HG02798 (cell line): ENCODE data around the gene CXorf38.
"Not testable (repeated sequence)": the region's sequence is repeated elsewhere in the genome, so short reads cannot be mapped to it uniquely, and the experiment has no call there.

ENCODE experiments used
- ATAC-seq: cut with Tn5 transposase; IDR thresholded peaks from one replicate; pipeline ENCODE4 v1.9.1; 2021; ENCODE audit warnings: mild to moderate bottlenecking; ENCODE audit not compliant: unreplicated experiment, poor library complexity

Gene CXorf38

DNA sequence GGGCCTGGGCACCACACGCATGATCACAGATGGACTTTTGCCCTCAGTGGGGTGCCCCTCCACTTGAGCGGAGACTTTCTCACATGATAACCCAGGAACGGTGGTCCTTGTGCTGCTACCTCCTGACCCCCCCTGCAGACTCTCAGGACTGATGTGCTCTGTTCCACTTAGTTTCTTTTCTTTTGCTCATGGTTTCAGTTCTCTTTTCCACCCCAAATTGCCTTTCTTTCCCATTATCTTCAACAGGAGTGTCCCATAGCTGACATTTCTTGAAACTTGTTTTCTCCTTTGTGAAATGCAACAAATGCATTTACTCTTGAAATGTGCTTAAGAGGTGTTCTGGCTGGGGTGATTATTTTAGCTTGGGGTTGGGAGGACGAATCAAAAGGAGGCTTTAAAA, 15.2 kb downstream of the CXorf38 start:
- ATAC-seq, result no peak

DNA sequence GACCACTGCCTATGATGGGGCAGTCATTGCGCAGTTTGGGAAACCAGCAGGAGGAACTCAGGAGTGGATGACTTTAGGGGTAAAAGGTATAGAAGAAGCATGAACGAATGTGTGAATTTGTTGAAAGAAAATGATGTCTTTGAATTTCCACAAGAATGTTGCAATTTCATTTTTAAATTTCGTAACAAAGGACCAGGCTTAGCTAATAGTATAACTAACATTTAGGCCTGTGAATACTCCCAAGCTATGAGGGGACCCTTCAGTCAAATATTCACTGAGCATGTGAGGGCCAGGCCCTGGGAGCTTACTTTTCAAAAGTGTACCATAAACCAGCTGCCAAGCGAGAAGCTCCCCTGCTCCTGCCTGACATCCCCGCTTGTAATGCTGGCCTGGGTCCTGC, 18.9 kb downstream of the CXorf38 start:
- no peak for ATAC-seq

DNA sequence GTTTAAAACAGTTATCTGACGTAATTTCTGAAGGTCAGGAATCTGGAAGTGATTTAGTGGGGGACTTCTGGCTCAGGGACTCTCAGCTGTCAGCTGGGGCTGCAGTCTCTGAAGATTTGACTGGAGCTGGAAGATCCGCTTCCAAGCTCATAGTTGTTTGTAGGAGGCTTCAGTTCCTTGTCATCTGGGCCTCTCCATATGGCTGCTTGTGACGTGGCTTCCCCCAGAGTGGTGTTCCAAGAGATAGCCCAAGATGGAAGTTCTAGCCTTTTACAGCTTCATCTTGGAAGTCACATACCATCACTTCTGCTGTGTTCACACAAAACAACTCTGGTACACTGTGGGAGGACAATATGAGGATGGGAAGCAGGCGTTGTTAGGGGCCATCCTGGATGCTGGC, 22.1 kb downstream of the CXorf38 start:
- ATAC-seq, result no peak

DNA sequence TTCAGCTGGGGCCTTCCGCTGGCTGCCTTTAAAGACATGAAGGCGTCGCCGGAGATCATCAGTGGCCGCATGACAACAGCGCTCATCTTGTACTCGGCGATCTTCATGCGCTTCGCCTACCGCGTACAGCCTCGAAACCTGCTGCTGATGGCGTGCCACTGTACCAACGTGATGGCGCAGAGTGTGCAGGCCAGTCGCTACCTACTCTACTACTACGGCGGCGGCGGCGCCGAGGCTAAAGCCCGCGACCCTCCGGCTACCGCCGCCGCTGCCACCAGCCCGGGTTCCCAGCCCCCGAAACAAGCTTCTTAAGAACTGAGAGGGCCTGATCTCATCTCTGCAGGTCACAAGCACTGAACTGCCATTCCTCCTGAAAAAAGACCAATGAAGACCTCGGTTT, 23.7 kb downstream of the CXorf38 start:
- ATAC-seq, result no peak

DNA sequence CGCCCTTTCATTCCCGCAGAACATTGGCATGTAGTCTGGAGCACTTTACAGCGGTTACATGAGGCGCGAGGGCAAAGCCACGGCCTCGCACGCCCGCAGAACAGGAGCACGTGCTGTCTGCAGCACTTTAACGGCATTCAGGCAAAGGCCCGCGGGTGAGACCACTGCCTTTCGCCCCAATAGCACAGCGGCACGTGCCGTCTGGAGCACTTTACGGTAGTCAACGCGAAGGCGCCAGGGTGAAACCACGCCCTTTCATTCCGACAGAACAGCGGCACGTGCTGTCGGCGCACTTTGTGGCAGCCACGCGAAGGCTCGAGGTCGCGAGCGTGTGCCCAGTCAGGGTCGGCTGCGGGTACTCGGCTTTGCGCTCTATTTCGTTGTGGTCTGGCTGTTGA, 24.2 kb downstream of the CXorf38 start, which contains the start of gene MPC1L:
TSS of gene MPC1L (plus strand) at position 290 of the 398 bp plus-strand sequence. CDS start 138 bp downstream, outside the sequence.
- ATAC-seq, result no peak

DNA sequence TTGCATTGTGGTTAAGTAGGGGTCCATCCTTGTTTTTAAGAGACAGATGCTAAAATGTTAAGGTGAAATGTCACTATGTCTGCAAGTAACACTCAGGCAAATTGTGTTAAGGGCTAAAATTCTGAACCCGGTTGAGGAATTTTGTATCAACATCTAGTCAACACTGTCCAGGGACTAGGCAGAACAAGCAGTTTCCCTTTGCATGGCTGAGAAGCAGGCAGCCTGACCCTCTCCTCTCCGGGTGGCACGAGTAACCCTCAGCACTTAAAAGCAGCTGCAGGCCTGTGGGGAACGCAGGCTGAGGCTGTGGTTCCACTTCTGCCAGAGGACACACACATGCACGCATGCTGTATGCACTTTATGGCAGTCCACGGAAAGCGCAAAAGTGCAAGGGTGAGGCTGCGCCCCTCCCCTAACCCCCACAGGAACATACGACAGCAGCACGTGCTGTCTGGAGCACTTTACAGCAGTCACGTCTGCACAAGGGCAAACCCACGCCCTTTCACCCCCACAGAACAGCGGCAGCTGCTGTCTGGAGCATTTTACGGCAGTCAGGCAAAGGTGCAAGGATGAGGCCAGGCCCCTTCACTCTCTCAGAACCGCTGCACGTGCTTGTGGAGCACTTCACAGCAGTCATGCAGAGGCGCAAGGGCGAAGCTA, 24.8 kb downstream of the CXorf38 start:
- ATAC-seq, result no peak

DNA sequence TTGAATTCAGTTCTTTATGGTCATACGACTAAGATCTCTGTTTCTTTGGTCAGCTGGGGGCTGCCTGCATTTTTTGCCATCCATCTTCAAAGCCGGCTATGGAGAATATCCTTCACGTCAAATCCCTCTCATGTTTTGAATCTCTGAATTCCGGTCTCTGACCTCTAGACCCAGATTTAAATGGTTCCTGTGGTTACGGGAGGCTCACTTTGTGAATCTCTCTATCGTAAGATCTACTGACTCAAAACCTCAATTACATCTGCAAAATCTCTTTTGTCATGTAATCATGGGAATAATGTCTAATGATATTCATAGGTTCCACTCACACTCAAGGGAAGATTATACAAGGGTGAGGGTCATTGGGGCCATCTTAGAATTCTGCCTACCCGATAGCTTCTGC, 29.8 kb downstream of the CXorf38 start:
- no peak for ATAC-seq

DNA sequence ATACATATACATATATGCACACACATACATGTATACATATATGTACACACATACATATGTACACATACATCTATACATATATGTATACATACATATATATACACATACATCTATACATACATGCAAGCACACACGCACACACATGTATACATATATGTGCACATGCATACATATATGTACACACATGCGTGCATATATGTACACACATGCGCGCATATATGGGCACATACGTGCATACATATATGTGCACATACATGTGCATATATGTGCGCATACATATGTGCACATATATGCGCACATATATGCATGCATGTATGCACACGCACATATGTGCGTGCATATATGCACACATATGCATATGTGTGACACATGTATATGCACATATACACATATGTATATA, 31.4 kb downstream of the CXorf38 start:
- ATAC-seq, result no peak

DNA sequence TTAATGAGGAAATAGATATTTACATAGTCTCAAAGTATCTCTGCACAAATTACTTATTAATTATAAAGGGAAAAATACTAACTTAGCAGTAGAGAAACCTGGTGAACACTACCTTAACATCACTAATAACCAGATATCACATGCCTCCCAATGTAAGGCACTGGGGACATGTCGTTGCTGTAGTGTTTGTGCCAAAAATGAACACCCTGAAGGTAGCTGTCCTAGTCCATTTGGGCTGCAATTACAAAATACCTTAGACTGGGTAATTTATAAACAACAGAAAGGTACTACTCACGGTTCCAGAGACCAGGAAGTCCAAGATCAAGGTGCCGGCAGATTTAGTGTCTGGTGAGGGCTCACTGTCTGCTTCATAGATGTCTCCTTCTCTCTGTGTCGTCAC, 34.9 kb downstream of the CXorf38 start:
- ATAC-seq, result no peak

DNA sequence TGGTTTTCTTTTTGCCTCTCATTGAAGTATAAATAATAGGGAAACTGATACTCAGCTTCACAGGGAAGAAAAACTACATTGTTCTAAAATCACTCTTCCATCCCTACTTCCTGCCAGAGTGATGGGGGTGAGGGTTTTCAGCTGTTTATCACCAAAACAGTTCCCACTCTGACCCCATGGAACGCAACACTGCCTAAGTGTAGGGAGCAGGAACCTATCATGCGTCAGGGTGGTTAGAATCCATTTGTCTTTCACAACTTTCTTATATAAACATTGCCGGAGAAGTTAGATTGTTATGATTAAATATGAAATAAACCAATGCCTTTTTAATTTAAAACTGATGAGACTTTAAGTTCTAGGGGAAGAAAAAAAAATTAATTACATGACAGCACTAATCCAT, 40.0 kb downstream of the CXorf38 start:
- ATAC-seq, result no peak

DNA sequence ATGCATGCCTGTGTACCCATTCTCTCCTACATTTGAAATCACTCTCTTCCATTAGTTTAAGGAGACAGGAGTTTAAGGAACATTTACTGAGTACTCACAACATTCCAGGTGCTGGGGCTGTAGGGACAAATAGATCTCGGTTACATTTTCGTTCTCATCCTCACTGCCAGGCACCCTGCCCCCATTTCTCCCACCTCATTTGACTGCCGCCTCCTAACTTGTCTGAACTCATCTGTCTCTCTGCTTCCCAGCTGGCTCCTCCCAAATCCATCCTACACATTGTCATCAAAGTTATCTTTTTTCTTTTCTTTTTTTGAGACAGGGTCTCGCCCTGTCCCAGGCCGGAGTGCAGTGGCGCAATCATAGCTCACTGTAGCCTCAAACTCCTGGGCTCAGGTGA, 43.9 kb downstream of the CXorf38 start:
- no peak for ATAC-seq

DNA sequence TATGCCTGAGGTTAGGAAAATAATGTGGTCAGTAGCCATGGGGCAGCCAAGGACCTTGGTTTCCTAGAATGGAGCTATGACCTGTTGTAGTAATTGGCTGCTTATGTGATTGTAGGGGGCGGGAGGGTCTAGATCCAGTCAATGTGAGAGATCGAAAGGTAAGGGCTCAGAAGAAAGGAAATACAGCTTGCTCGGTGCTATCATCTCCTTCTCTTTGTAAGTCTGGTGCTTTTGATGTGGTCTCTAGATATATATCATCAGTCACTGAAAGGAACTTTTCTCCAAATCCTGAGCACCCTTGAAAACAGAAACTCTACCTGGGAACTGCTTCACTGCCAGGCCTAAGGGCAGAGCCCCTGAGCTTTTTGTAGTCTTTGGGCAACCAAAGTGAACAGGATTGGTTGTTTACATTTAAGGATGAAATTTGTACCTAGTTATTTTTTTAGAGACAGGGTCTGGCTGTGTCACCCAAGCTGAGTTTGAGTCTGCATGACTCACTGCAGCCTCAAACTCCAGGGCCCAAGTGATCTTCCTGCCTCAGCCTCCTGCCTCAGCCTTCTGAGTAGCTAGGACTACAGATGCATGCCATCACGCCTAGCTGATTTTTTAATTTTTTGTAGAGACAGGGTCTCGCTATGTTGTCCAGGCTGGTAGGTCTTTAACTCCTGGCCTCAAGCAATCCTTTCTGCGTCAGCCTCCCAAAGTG, 57.6 kb downstream of the CXorf38 start:
- not testable (repeated sequence) for ATAC-seq

DNA sequence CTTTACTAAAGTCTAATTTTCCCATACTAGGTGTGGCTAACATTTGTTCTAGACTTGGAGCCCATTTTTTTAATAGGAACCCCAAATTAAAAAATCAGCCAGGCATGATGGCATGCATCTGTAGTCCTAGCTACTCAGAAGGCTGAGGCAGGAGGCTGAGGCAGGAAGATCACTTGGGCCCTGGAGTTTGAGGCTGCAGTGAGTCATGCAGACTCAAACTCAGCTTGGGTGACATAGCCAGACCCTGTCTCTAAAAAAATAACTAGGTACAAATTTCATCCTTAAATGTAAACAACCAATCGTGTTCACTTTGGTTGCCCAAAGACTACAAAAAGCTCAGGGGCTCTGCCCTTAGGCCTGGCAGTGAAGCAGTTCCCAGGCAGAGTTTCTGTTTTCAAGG, 59.7 kb downstream of the CXorf38 start:
- ATAC-seq, result not testable (repeated sequence)

DNA sequence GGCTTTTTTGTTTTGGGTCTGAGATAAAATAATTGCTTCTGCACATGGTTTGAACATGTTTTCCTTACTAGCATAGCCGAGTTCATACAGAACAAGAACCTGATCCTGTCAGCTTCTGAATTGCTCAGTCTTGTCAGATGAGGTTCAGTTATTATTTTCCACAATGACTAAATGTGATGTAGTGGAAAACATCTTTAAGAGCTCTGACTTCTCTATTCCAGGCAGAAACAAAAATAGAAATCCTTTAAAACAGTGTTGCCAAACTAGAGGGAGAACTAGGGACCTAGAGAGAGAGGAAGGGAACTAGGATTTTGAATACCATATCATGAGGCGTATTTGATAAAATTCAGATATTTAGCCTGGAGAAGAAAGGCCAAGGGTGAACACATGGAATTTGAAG, 64.5 kb downstream of the CXorf38 start:
- ATAC-seq, result no peak

DNA sequence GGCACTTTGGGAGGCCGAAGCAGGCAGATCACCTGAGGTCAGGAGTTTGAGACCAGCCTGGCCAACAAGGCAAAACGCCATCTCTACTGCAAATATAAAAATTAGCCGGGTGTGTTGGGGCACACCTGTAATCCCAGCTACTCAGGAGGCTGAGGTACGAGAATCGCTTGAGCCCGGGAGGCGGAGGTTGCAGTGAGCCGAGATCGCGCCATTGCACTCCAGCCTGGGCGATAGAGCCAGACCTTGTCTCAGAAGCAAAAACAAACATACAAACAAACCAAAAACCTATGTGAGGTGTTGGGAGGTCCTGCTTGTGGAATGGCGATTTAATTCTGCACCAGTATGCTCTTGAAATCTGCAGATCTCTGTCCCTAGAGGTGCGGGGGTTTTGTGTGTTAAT, 65.2 kb downstream of the CXorf38 start:
- ATAC-seq, result not testable (repeated sequence)

DNA sequence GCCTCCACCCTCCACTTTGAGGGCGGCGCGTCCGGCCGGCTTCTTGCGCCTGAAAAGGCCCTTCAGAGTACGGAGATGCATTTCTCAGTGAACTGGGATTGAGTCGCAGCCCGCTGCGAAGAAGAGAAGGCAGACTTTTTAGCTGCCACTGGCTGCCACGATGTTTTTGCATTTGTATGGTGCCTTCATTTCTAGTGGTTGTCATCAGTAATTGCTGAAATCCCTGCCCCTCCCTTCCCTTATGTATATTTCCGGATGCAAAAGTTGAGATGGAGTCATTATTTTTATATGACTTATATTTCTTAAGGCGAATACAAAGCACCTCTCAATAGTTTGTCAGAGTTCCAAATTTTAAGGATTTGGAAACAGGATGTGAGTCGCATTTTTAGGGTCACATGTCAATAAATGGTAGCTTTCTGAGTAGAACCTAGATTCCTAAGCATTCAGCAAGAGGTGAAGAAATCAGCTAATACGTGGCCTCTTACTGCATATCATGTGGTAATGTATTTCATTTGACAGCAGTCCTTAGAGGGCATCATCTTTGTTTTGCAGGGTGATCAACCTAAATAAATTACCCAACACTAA, 65.9 kb downstream of the CXorf38 start:
- ATAC-seq, result no peak

DNA sequence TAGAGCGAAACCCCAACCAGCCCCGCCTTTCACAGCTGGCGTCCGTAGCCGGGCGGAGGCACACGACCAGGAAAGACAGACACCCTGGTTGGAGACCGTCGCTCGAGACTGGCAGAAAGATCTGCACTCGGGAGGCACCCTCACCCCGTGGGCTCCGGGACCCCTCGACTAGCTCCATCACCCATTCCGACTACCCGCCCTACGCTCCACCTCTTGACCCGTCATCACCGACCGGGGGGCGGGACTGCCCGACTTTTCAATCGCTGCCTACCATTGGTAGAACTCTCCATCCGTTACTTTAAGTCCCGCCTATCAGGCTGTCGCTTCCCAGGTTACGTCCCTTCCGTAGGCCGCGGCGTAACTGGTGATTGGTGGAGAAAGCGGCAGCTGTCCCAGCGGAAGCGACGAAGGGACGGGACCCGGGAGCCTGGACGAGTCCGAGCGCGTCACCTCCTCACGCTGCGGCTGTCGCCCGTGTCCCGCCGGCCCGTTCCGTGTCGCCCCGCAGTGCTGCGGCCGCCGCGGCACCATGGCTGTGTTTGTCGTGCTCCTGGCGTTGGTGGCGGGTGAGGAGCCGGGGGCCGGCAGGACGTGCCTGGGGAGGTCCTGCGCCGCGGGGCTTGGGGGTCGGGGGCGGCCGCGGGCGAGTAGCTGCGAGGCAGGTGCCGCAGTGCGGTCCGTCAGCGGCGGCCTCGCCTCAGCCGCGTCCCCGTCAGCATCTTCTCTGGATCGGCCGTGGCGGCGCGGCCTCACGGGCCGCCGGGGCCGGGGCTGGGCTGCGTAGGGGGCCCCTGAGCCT, 66.6 kb downstream of the CXorf38 start, which contains the start of gene ATP6AP2:
TSS of gene ATP6AP2 (plus strand) at position 434 of the 799 bp plus-strand sequence. CDS start at position 530, 96 bp downstream.
- ATAC-seq, result peak; percentile 98

DNA sequence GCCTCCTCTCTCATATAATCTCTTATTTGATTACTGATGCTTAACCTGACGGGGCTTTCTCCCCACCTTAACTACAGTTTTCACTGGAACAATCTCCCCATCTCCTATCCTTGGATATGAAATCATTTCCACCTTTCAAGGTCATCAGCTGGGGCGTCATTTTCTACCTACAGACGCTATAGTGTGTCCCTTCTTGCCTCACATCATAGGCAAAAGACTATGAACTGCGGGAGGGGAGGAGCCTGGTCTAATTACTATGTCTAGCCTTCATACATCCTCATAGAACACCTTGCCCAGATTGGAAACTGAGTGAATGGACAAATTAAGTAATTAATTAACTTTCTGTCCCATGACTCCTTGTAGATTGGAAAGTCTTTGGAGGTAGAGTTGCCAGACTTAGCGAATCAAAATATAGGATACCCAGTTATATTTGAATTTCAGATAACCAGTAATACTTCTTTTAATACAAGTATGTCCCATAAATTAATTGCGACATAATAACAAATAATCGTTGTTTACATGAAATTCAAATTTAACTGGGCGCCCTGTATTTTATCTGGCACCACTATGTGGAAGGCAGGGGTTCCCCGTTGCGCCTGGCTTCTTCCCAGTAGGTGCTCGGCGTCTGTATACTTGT, 67.3 kb downstream of the CXorf38 start:
- ATAC-seq, result no peak

DNA sequence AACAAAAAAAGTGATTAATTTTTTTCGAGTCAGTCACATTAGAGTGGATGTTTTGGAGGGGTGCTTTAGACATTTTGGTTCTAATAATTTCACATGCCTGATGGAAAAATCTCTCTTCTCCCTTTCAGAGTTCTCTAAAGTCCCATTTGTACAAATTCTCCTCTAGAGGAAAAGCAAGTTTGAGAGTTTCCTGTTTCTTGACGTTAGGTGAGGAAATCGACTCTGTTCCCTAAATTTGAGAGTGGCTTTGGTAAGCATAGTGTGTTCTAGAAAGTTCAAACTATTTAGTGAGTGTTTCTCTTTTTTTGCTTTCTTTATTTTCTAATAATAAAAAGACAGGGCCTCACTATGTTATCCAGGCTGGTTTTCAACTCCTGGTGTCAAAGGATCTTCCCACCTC, 68.2 kb downstream of the CXorf38 start:
- ATAC-seq, result no peak

DNA sequence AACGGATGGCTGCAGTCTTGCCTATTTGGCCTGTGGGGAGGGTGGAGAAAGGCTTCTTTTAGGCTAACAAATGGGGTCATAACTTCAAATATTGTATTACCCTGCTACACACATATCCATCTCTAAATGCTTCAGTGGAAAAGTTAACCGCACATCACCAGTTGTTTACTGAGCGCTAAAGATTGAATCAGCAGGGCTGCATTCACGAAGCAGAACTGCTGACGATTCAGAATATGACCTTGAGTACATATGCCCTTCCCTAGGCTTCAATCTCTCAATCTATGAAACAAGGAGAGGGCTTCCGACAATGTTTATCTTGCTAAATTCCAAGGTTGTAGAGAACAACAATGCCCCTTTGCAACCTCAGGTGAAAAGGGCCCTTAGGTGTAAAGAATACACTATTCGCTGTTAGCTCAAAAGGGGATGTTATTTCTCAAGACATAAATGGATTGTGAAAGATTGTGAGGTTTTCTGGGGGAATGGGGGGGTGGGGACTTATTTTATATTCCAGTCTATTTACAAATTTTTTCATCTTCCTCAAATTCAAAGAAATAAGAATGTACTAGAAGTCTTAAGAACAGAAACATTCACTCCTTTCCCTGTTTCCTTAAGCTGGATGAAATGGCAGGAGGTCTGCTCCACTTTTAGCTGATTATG, 69.2 kb downstream of the CXorf38 start:
- no peak for ATAC-seq
